AG10803 (cell line): ENCODE data around the gene ARPC2.
"Not testable (repeated sequence)": the region's sequence is repeated elsewhere in the genome, so short reads cannot be mapped to it uniquely, and the experiment has no call there.

Experiments used
- DNase-seq: peaks from one replicate; pipeline ENCODE4 v3.0.0; 2010; ENCODE audit warnings: low read depth
- H3K4me3 ChIP-seq: 2 replicates; pipeline ENCODE4 v1.5.1; 2011; ENCODE audit warnings: mild to moderate bottlenecking, low read length, control low read depth
- CTCF ChIP-seq: conservative IDR thresholded peaks from 2 replicates; pipeline ENCODE4 v1.5.1; 2011; ENCODE audit warnings: mild to moderate bottlenecking, low read length, control low read depth, inconsistent platforms

Gene ARPC2

GRCh38 chr2:218216674-218217359 is at the start of gene ARPC2:
ARPC2 (plus strand) TSS chr2:218217189; CDS start chr2:218217471, 282 bp downstream.
- peak; percentile 90 for DNase-seq
- peak within 1 kb of the TSS; percentile 96 for H3K4me3 ChIP-seq
- no peak for TF ChIP-seq CTCF

GRCh38 chr2:218168016-218168415 is 49.0 kb upstream of the ARPC2 start:
- peak; percentile 6 for DNase-seq
- no peak for TF ChIP-seq CTCF
- H3K4me3 ChIP-seq = no peak overlapping the region

GRCh38 chr2:218168635-218169462 is 48.1 kb upstream of the ARPC2 start:
- peak; percentile 9 for DNase-seq
- TF ChIP-seq CTCF = peak; percentile 73

GRCh38 chr2:218169757-218170546 is 47.0 kb upstream of the ARPC2 start:
- no peak for TF ChIP-seq CTCF
- no peak overlapping the region for H3K4me3 ChIP-seq
- no peak for DNase-seq

More at GRCh38 chr2:218168635-218169462, 48.1 kb upstream of the ARPC2 start:
- H3K4me3 ChIP-seq = no peak overlapping the region

- not testable (repeated sequence) for DNase-seq, H3K4me3 ChIP-seq
Observed at GRCh38 chr2:218171744-218172143, 45.2 kb upstream of the ARPC2 start.

- no peak for DNase-seq
- no peak for TF ChIP-seq CTCF
- no peak overlapping the region for H3K4me3 ChIP-seq
Observed at GRCh38 chr2:218172845-218173244, 44.1 kb upstream of the ARPC2 start.

- no peak for TF ChIP-seq CTCF
- no peak for DNase-seq
- no peak overlapping the region for H3K4me3 ChIP-seq
Observed at GRCh38 chr2:218179782-218180181, 37.2 kb upstream of the ARPC2 start.
